Mucosa of descending colon (tissue), 3 donors: ENCODE measurements around the gene ADCYAP1R1. TPM values are rescaled to one million over a fixed set of nuclear protein-coding genes. Genes with fewer than 3 reads are reported as not detected.

ENCODE experiments used
- ATAC-seq: fragments of 200-7000 bp; cut with Tn5 transposase; one replicate; pipeline ENCODE4 v1.9.1; 2020; ENCODE audit warnings: mild to moderate bottlenecking, moderate library complexity
- DNase-seq, 3 donors: peaks; one replicate each; pipeline ENCODE4 v3.0.0-alpha.2; 2020
- H3K36me3 ChIP-seq: fragments of 200-600 bp; one replicate; pipeline ENCODE4 v1.8.0; 2021; ENCODE audit warnings: low read depth, mild to moderate bottlenecking
- H3K4me1 ChIP-seq: fragments of 200-600 bp; one replicate; pipeline ENCODE4 v1.8.0; 2021; ENCODE audit warnings: low read depth, mild to moderate bottlenecking
- H3K4me3 ChIP-seq: fragments of 200-600 bp; one replicate; pipeline ENCODE4 v1.8.0; 2021; ENCODE audit warnings: mild to moderate bottlenecking
- H3K9me3 ChIP-seq: fragments of 200-600 bp; one replicate; pipeline ENCODE4 v1.8.0; 2021; ENCODE audit warnings: mild to moderate bottlenecking
- CTCF ChIP-seq: fragments of 200-600 bp; IDR thresholded peaks from one replicate; pipeline ENCODE4 v1.8.0; 2022; ENCODE audit warnings: antibody characterized with exemption, mild to moderate bottlenecking
- intact Hi-C, 2 donors: fragments of 100-400 bp; cut with DNase I in 1 of 2; cut with micrococcal nuclease in 1 of 2; formaldehyde crosslinking; loops; one replicate each; pipeline versions ENCODE4 v1.11.0 to v1.11.1; 2022; cut with DNase I, micrococcal nuclease
- total RNA-seq, 3 donors: library from RNA; stranded (reverse); fragmentation: NEBNext Ultra II Directional in 2 of 3; extraction: Animal tissue kit (Norgen Biotek cat#: 25700) in 2 of 3; gene quantifications; one replicate each; pipeline versions ENCODE4 v1.2.1 to v1.2.4, GENCODE V29; 2021 to 2023
- donor health status: DM: no; HTN: no; CAD: no; lungs with moderate emphysema.
- donor health status: DM: no; HTN: no; CAD: no.
- donor health status: DM: no; HTN: yes; CAD: no.

Gene ADCYAP1R1
- total RNA-seq, 3 donors from 2014 or later, result 0.26 to 15.0 (median 2.2) TPM

GRCh38 chr7:31123726-31124125, 71.6 kb downstream of the ADCYAP1R1 start:
- DNase-seq (peak in 1 of 3 donors; percentile 18), ATAC-seq (no peak)
- intact Hi-C loops, result loop anchor here (2.0 to 10.0 kb wide), 4 partner anchors 141 to 321 kb away; no protein-coding TSS in a partner anchor
- Histone ChIP-seq H3K9me3 (no peaks in the 10 kb centered on the region), H3K4me3 (no peak overlapping the region), H3K4me1 (no peaks in the 10 kb centered on the region), H3K36me3 (no peaks in the 10 kb centered on the region)
- no peak for TF ChIP-seq CTCF

- Histone ChIP-seq H3K36me3 (no peaks in the 10 kb centered on the region), H3K9me3 (no peaks in the 10 kb centered on the region), H3K4me1 (no peaks in the 10 kb centered on the region), H3K4me3 (no peak overlapping the region)
- TF ChIP-seq CTCF, result no peak
- intact Hi-C loops, result loop anchor here in 1 of 2 donors (10.0 kb wide), 1 partner anchor 320 kb away; no protein-coding TSS in a partner anchor
- ATAC-seq, result no peak
- DNase-seq, result no peak
Measured at GRCh38 chr7:31125171-31125570, 73.1 kb downstream of the ADCYAP1R1 start.

GRCh38 chr7:31126976-31127375, 74.9 kb downstream of the ADCYAP1R1 start:
- H3K4me3 ChIP-seq, result no peak overlapping the region
- H3K36me3 ChIP-seq, result no peaks in the 10 kb centered on the region
- DNase-seq (no peak), ATAC-seq (no peak)
- H3K9me3 ChIP-seq, result no peaks in the 10 kb centered on the region
- H3K4me1 ChIP-seq, result no peaks in the 10 kb centered on the region
- intact Hi-C loops, result loop anchor here in 1 of 2 donors (10.0 kb wide), 1 partner anchor 322 kb away; no protein-coding TSS in a partner anchor
- TF ChIP-seq CTCF, result no peak

GRCh38 chr7:31129067-31129466, 77.0 kb downstream of the ADCYAP1R1 start:
- intact Hi-C loops, result loop anchor here in 1 of 2 donors (10.0 kb wide), 1 partner anchor 324 kb away; no protein-coding TSS in a partner anchor
- H3K4me1 ChIP-seq, result no peaks in the 10 kb centered on the region
- no peaks in the 10 kb centered on the region for H3K36me3 ChIP-seq
- ATAC-seq (peak; percentile 43), DNase-seq (peak in 1 of 3 donors; percentile 8)
- H3K9me3 ChIP-seq, result no peaks in the 10 kb centered on the region
- H3K4me3 ChIP-seq, result no peak overlapping the region
- TF ChIP-seq CTCF, result no peak

- intact Hi-C loops, result loop anchor here in 1 of 2 donors (10.0 kb wide), 1 partner anchor 601 kb away; no protein-coding TSS in a partner anchor
- ATAC-seq, result no peak
Measured at GRCh38 chr7:31133497-31133896, 81.4 kb downstream of the ADCYAP1R1 start.

More at GRCh38 chr7:31133497-31133896, 81.4 kb downstream of the ADCYAP1R1 start:
- no peak for TF ChIP-seq CTCF
- no peaks in the 10 kb centered on the region for H3K4me1 ChIP-seq
- H3K36me3 ChIP-seq, result no peaks in the 10 kb centered on the region
- H3K9me3 ChIP-seq, result no peaks in the 10 kb centered on the region
- H3K4me3 ChIP-seq, result no peak overlapping the region
- no peak for DNase-seq
